IgD-negative memory B cell (primary cell): ENCODE data around the gene ATP6V0A1. TPM values are rescaled to one million over a fixed set of nuclear protein-coding genes. Genes with fewer than 3 reads are reported as not detected.

Experiments used
- H3K27ac Mint-ChIP-seq, 3 donors: one replicate each; pipeline ENCODE4 v1.8.0; 2020 to 2022; ENCODE audit warnings: mild to moderate bottlenecking in 3 of 3, mixed read lengths in 3 of 3, moderate library complexity in 1 of 3
- H3K27me3 Mint-ChIP-seq: one replicate; pipeline ENCODE4 v1.8.0; 2021; ENCODE audit warnings: mixed read lengths
- H3K36me3 Mint-ChIP-seq: one replicate; pipeline ENCODE4 v1.8.0; 2020; ENCODE audit warnings: mild to moderate bottlenecking, mixed read lengths
- H3K4me1 Mint-ChIP-seq, 3 donors: one replicate each; pipeline ENCODE4 v1.8.0; 2020 to 2022; ENCODE audit warnings: mixed read lengths in 3 of 3, mild to moderate bottlenecking in 1 of 3
- H3K4me3 Mint-ChIP-seq, 4 donors: one replicate each; pipeline ENCODE4 v1.8.0; 2020 to 2022; ENCODE audit warnings: mild to moderate bottlenecking in 4 of 4, mixed read lengths in 4 of 4, moderate library complexity in 3 of 4
- H3K9me3 Mint-ChIP-seq, 3 donors: one replicate each; pipeline ENCODE4 v1.8.0; 2020 to 2021; ENCODE audit warnings: mixed read lengths in 3 of 3, mild to moderate bottlenecking in 1 of 3
- polyA plus RNA-seq: library from polyadenylated mRNA; unstranded; fragments of 300-500 nt; fragmentation: Illumina TruSeq; gene quantifications from one replicate; pipeline ENCODE4 v1.2.3, GENCODE V29; 2021

Gene ATP6V0A1
- polyA plus RNA-seq, 1 donor from 2014 or later, result 17.2 TPM

GRCh38 chr17:42514867-42515266 is 56.2 kb downstream of the ATP6V0A1 start:
- no peak overlapping the region for H3K27ac Mint-ChIP-seq
- H3K4me3 Mint-ChIP-seq, result no peak overlapping the region
- peaks cover 0 to 7% (median 2%) of the 10 kb centered on the region in 3 donors for H3K4me1 Mint-ChIP-seq
- H3K27me3 Mint-ChIP-seq, result no peaks in the 10 kb centered on the region
- peaks cover 3% of the 10 kb centered on the region for H3K36me3 Mint-ChIP-seq
- no peaks in the 10 kb centered on the region for H3K9me3 Mint-ChIP-seq

GRCh38 chr17:42517516-42517915 is 58.8 kb downstream of the ATP6V0A1 start:
- H3K4me3 Mint-ChIP-seq, result no peak overlapping the region
- H3K4me1 Mint-ChIP-seq, result peaks cover 0 to 7% (median 2%) of the 10 kb centered on the region in 3 donors
- H3K27me3 Mint-ChIP-seq, result no peaks in the 10 kb centered on the region
- H3K9me3 Mint-ChIP-seq, result no peaks in the 10 kb centered on the region
- H3K36me3 Mint-ChIP-seq, result peaks cover 3% of the 10 kb centered on the region
- H3K27ac Mint-ChIP-seq, result no peak overlapping the region

DNA sequence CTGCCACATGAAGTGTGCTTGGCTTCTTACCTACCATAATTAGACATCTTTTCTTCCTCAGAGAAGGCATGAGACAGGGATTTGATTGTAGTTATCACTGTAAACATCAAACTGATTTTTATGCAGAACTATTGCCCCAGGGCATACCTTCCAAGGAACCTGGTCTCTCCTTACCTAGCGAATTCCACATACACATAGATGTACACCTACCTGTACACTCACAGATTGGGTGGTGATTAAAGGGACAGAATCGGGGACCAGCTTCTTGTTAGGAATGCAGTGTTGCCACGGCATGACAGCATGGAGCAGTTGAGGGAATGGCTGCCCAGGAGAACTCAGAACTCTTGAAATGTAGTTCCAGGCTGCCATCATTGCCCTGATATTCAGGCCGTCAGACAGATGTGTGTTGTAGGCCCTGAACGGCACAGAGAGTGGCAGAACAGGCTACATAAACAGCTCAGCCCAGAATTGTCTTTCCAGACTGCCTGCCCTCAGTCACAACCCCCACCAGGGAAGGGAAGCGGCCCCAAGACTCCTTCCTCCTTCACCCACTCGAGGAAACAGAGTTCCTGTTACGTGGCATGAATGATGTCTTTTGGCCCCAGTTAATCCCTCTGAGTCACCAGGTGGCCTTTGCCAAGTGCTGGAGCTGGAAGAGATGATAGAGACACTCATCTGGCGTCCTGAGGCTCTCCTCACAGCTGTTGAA is 59.5 kb downstream of the ATP6V0A1 start:
- no peaks in the 10 kb centered on the region for H3K27me3 Mint-ChIP-seq
- peaks cover 2% of the 10 kb centered on the region for H3K36me3 Mint-ChIP-seq
- H3K27ac Mint-ChIP-seq, result no peak overlapping the region
- H3K4me3 Mint-ChIP-seq, result no peak overlapping the region
- H3K9me3 Mint-ChIP-seq, result no peaks in the 10 kb centered on the region
- peaks cover 0 to 7% (median 2%) of the 10 kb centered on the region in 3 donors for H3K4me1 Mint-ChIP-seq

DNA sequence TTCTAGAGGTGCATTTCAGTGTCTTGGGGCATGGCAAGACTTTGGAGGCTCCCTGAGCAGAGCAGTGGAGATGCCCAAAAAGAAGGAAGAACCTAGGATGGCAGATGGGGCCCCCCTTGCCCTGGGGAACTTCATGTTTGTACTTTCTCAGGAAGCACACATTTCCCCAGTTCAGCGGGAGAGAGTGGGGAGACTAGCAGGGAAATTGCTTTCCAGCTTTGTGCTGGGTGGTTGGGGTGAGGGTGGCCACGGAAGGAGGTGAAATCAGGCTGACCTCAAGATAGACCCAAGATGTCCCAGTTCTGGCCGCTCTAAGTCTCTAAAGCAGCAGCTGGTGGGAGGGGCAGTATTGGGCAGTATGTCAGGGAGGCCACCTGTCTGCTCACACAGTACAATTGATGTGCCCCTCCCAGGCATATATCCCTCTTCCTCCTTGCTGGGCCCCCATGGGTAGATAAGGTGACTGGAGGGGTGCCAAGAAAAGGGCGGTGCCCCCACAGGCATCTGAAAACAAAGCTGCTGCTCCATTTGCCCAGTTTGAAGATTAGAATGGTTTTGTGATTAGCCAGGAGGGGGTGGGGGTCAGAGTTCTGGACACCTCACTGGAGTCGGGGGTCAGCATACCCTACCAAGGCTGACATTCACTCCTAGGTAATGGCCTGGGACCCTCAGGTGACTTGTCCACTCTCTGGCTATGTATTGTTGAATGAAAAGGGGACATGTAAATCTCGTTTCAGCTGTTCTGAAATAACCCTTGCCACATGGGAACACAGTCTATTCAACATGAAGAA is 60.3 kb downstream of the ATP6V0A1 start:
- Mint-ChIP-seq H3K36me3 (peaks cover 1% of the 10 kb centered on the region), H3K9me3 (no peaks in the 10 kb centered on the region), H3K27ac (no peak overlapping the region), H3K4me1 (peaks cover 0 to 7% (median 2%) of the 10 kb centered on the region in 3 donors), H3K27me3 (no peaks in the 10 kb centered on the region), H3K4me3 (no peak overlapping the region)

DNA sequence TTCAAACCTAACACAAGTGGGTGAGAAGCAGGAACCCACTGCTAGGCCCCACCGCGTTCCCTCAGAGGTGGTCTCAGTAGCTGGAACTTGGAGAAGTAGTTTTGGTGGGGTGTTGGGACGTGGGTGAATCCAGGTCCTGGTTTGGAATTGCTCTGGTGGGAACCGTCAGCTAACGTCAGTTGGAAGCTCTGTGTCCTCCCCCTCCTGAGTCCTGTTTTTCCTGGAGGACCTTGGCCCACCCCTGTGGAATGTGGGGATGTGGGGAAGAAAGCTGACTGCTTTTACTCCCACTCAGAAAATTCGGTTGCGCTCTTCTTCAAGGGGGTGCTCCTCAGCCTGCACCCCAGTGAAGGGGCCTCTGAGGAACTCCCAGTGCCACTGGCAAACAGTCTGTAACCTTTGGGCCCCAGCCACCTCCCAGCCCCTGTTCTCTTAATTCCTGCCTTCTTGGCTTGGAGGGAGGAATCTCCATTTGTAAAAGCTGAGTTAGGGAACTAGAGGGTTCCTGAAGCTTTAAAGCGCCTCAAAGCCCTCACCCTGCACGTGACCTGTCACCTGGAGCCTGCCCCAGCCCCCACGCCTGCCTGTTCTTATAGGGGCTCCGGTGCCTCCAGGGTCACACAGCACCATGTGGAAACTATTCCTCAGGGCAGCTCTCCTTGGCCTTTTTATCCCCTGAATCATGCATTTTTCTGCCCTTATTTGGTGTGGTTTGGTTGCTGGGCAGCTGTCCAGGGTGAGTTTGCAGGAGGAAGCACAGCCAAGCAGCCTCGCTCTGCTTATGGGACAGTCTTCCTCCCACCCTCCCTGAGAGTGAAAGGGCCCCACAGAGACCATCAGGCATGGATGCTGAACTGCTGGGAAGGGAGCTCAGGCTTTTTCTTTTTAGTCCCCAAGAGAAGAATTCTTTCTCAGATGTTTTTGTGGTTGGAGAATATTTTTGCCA is 61.1 kb downstream of the ATP6V0A1 start:
- Mint-ChIP-seq H3K27me3 (no peaks in the 10 kb centered on the region), H3K9me3 (no peaks in the 10 kb centered on the region), H3K27ac (no peak overlapping the region)

DNA sequence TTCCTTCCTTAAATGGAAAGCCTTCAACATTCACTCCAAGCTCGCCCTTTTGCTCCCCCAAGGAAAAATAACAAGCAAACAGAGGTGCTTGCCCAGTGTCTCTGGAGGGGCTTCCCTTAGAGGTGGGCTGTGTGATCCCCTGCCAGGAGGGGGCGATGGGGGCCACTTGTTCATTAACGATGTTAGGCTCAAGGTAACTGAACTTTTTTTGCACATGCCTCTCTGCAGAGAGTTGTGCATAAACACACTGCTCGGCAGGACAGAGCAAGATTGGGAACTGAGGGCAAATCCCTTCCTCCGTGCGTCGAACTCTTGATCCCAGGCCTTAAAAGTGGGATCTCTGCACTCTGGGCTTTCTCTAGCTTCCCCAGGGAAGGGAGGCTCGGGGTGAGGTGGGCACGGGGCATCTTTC is 61.9 kb downstream of the ATP6V0A1 start:
- Mint-ChIP-seq H3K4me3 (no peak overlapping the region), H3K27me3 (no peaks in the 10 kb centered on the region), H3K4me1 (peaks cover 4 to 9% (median 5%) of the 10 kb centered on the region in 3 donors), H3K9me3 (no peaks in the 10 kb centered on the region), H3K36me3 (peaks cover 1% of the 10 kb centered on the region), H3K27ac (no peak overlapping the region)

More for the DNA sequence above, 61.1 kb downstream of the ATP6V0A1 start:
- peaks cover 0 to 9% (median 4%) of the 10 kb centered on the region in 3 donors for H3K4me1 Mint-ChIP-seq
- H3K36me3 Mint-ChIP-seq, result peaks cover 1% of the 10 kb centered on the region
- H3K4me3 Mint-ChIP-seq, result no peak overlapping the region

DNA sequence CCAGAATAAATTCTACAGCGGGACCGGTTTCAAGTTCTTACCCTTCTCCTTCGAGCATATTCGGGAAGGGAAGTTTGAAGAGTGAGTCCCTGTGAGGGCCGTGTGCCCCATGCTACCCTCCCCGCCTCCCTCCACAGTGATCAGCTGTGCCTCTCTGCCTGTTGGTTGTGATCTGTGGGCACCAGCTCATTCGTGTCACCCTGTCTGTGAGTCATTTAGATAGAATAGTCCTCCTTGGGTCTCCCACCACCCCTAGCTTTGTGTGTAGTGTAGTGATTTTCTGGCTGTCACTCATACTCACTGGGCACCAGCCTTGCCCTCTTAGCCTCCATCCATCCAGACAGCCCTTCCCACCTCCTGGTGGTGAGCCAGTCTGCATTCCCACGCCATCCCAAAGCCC is 62.4 kb downstream of the ATP6V0A1 start:
- H3K4me3 Mint-ChIP-seq, result no peak overlapping the region
- no peak overlapping the region for H3K27ac Mint-ChIP-seq
- no peaks in the 10 kb centered on the region for H3K9me3 Mint-ChIP-seq
- H3K36me3 Mint-ChIP-seq, result peaks cover 1% of the 10 kb centered on the region
- peaks cover 4 to 9% (median 5%) of the 10 kb centered on the region in 3 donors for H3K4me1 Mint-ChIP-seq
- no peaks in the 10 kb centered on the region for H3K27me3 Mint-ChIP-seq

GRCh38 chr17:42521666-42522262 is 63.1 kb downstream of the ATP6V0A1 start:
- H3K4me1 Mint-ChIP-seq, result peaks cover 4 to 9% (median 5%) of the 10 kb centered on the region in 3 donors
- no peaks in the 10 kb centered on the region for H3K27me3 Mint-ChIP-seq
- no peak overlapping the region for H3K4me3 Mint-ChIP-seq
- peaks cover 1% of the 10 kb centered on the region for H3K36me3 Mint-ChIP-seq
- H3K27ac Mint-ChIP-seq, result no peak overlapping the region
- no peaks in the 10 kb centered on the region for H3K9me3 Mint-ChIP-seq

DNA sequence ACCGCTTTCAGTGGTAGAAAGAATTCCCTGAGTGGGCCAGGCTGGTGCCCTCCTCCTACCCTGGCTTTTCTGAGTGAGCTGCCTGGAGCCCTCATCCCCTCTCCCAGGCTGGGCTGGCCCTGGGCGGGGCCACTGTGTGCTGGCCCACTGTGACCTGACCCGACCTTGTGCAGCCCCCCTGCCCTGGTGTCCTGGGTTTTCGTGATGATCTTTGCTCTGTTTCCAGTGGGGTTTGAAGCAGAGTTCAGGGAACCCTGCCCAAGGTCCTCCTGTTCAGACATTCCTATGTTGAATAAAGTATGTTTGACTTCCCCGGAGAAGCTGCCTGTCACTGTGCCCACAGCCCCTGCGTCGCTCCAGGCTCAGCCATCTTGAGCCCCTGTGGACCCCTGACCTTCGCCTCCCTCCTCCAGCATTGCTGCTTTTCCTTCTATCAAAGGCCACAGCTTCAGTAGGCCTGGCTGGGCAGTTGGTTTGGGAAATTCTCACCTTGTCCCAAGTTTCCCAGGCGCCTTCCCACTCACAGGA is 63.6 kb downstream of the ATP6V0A1 start:
- Mint-ChIP-seq H3K27me3 (peaks cover 1% of the 10 kb centered on the region), H3K4me1 (peaks cover 5 to 9% (median 5%) of the 10 kb centered on the region in 3 donors), H3K36me3 (peaks cover 1% of the 10 kb centered on the region), H3K9me3 (no peaks in the 10 kb centered on the region), H3K27ac (no peak overlapping the region), H3K4me3 (no peak overlapping the region)

GRCh38 chr17:42522798-42523278 is 64.2 kb downstream of the ATP6V0A1 start:
- H3K36me3 Mint-ChIP-seq, result peaks cover 1% of the 10 kb centered on the region
- H3K27ac Mint-ChIP-seq, result no peak overlapping the region
- peaks cover 5% of the 10 kb centered on the region in 3 donors for H3K4me1 Mint-ChIP-seq
- no peaks in the 10 kb centered on the region for H3K9me3 Mint-ChIP-seq
- H3K27me3 Mint-ChIP-seq, result peaks cover 2% of the 10 kb centered on the region
- H3K4me3 Mint-ChIP-seq, result no peak overlapping the region

- Mint-ChIP-seq H3K9me3 (no peaks in the 10 kb centered on the region), H3K27ac (peak overlapping the region in 1 of 3 donors; percentile 28), H3K4me3 (no peak overlapping the region), H3K36me3 (peaks cover 1% of the 10 kb centered on the region), H3K4me1 (peaks cover 8 to 10% (median 9%) of the 10 kb centered on the region in 3 donors), H3K27me3 (peaks cover 2% of the 10 kb centered on the region)
Measured at GRCh38 chr17:42525221-42525620, 66.5 kb downstream of the ATP6V0A1 start.

GRCh38 chr17:42526031-42526444 is 67.4 kb downstream of the ATP6V0A1 start:
- H3K27me3 Mint-ChIP-seq, result peaks cover 2% of the 10 kb centered on the region
- H3K4me3 Mint-ChIP-seq, result no peak overlapping the region
- peaks cover 1% of the 10 kb centered on the region for H3K36me3 Mint-ChIP-seq
- H3K27ac Mint-ChIP-seq, result no peak overlapping the region
- H3K9me3 Mint-ChIP-seq, result no peaks in the 10 kb centered on the region
- H3K4me1 Mint-ChIP-seq, result peaks cover 12 to 17% (median 14%) of the 10 kb centered on the region in 3 donors

- H3K9me3 Mint-ChIP-seq, result no peaks in the 10 kb centered on the region
- peaks cover 1% of the 10 kb centered on the region for H3K36me3 Mint-ChIP-seq
- H3K4me3 Mint-ChIP-seq, result no peak overlapping the region
Measured at GRCh38 chr17:42527932-42528331, 69.3 kb downstream of the ATP6V0A1 start.

GRCh38 chr17:42529061-42529460 is 70.4 kb downstream of the ATP6V0A1 start:
- H3K36me3 Mint-ChIP-seq, result no peaks in the 10 kb centered on the region
- no peaks in the 10 kb centered on the region for H3K9me3 Mint-ChIP-seq
- no peak overlapping the region for H3K4me3 Mint-ChIP-seq
- H3K4me1 Mint-ChIP-seq, result peaks cover 19 to 24% (median 19%) of the 10 kb centered on the region in 3 donors
- H3K27me3 Mint-ChIP-seq, result peaks cover 2% of the 10 kb centered on the region
- H3K27ac Mint-ChIP-seq, result no peak overlapping the region

More at GRCh38 chr17:42527932-42528331, 69.3 kb downstream of the ATP6V0A1 start:
- Mint-ChIP-seq H3K27me3 (peaks cover 2% of the 10 kb centered on the region), H3K27ac (no peak overlapping the region), H3K4me1 (peaks cover 19 to 23% (median 19%) of the 10 kb centered on the region in 3 donors)
